Measurements from ENCODE around the gene PCDHGA4. TPM values are rescaled to one million over a fixed set of nuclear protein-coding genes. Genes with fewer than 3 reads are reported as not detected.
A peak's percentile ranks its signal among the peaks of the same experiment; 100 is the strongest.

Gene PCDHGA4
- total and polyA plus RNA-seq, 2 of the 13 experiments (the other 11 are each of a cell fraction or from before 2014, with no cell fraction given) = 0.49 to 0.58 TPM

DNA sequence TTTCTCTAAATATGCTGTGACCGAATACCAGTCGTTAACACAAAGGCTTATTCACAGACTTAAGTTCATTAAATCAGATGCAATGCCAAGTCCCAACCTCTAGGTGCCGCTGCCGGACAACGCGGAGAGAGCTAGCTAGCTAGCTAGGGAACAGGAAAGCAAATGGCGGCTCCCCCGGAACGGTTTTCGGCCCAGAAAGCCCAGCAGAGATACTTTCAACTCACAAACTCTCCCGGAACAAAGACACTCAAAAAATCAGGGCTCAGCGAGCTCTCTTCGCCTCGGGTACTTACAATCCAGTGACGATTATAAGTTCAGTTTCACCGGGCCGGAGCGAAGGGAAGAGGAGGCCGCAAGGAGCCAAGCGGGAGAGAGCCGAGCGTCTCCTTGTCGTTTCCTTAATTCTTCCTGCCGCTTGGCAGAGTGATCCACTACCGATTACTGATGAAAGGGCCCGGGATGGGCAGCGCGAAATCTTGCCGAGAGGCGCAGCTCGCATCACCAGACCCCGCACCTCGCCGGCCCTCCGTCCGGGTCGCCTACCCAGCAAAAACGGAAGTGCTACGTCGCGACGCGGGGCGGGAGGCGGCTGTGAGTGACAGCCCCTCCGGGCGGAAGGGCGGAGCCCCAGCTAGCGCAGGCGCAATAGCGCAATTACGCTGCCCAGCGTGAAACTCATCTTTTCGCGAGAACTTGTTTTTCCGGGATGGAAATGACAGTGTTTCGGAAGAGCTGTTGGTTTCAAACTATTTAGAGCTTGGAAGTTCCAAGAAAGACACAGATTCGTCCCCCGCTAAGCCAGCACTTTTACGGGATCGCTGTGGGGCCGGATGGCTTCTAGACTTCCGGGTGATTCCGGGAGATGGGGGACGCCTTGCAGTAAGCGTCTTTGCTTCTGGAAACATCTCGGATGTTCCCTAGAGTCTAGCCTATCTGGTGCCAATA is 34.3 kb upstream of the PCDHGA4 start, which contains the start of gene TAF7 (continued):
- TF ChIP-seq ZIK1 (CRISPR knock-in tag; IDR thresholded peaks at IDR 0.05; ENCODE audit: borderline replicate concordance, low read depth) = peak; percentile 17; the same call in 1 of the 2 replicates
- TF ChIP-seq ZNF615 (CRISPR knock-in tag; IDR thresholded peaks at IDR 0.05; ENCODE audit: borderline replicate concordance) = 0 out of 2 replicates have a peak, but pooled peaks have one; percentile 53
- TF ChIP-seq PAX8 (CRISPR knock-in tag; IDR thresholded peaks at IDR 0.05; ENCODE audit: borderline replicate concordance) = peak; percentile 93; the same call in 1 of the 2 replicates
- 0 out of 2 replicates have a peak, but pooled peaks have one; percentile 23 for TF ChIP-seq ZNF263 (CRISPR knock-in tag; IDR thresholded peaks at IDR 0.05)
- peak; percentile 70; the same call in 1 of the 2 replicates for TF ChIP-seq GATAD1 (CRISPR knock-in tag; IDR thresholded peaks at IDR 0.05)
- no peak for TF ChIP-seq HMGXB3 (CRISPR knock-in tag; IDR thresholded peaks at IDR 0.05; ENCODE audit: borderline replicate concordance)
- TF ChIP-seq ZBTB4 (CRISPR knock-in tag; IDR thresholded peaks at IDR 0.05; ENCODE audit: borderline replicate concordance) = peak; percentile 74; the same call in 1 of the 2 replicates
- TF ChIP-seq GPN1 (CRISPR knock-in tag; IDR thresholded peaks at IDR 0.05; ENCODE audit: borderline replicate concordance) = no peak
- TF ChIP-seq ZC3H13 (CRISPR knock-in tag; IDR thresholded peaks at IDR 0.05) = peak; percentile 77; the same call in 1 of the 2 replicates
- peak; percentile 80 for TF ChIP-seq ZNF543 (CRISPR knock-in tag; IDR thresholded peaks at IDR 0.05)
- peak; percentile 67; the same call in 1 of the 2 replicates for TF ChIP-seq RCOR2 (CRISPR knock-in tag; IDR thresholded peaks at IDR 0.05)
- TF ChIP-seq RXRA (CRISPR knock-in tag; IDR thresholded peaks at IDR 0.05) = peak; percentile 68
- no peak for TF ChIP-seq PLRG1 (conservative IDR thresholded peaks at IDR 0.05)
- TF ChIP-seq AHR (CRISPR knock-in tag; IDR thresholded peaks at IDR 0.05) = peak; percentile 83; the same call in 1 of the 2 replicates
- TF ChIP-seq FOSL2 (CRISPR knock-in tag; IDR thresholded peaks at IDR 0.05) = peak; percentile 42
- peak; percentile 74; the same call in 1 of the 2 replicates for TF ChIP-seq ZNF556 (CRISPR knock-in tag; IDR thresholded peaks at IDR 0.05; ENCODE audit: borderline replicate concordance)
- TF ChIP-seq NR3C1 (CRISPR knock-in tag; IDR thresholded peaks at IDR 0.05) = no peak
- no peak for TF ChIP-seq NR2F2 (IDR thresholded peaks at IDR 0.05; ENCODE audit: borderline replicate concordance, low read depth)
- TF ChIP-seq WIZ (CRISPR knock-in tag; IDR thresholded peaks at IDR 0.05) = 0 out of 2 replicates have a peak, but pooled peaks have one; percentile 30
- no peak for TF ChIP-seq NR2F1 (CRISPR knock-in tag; IDR thresholded peaks at IDR 0.05)
- TF ChIP-seq ZZZ3 (CRISPR knock-in tag; IDR thresholded peaks at IDR 0.05; ENCODE audit: borderline replicate concordance) = peak; percentile 75; the same call in 1 of the 2 replicates
- TF ChIP-seq ATF7 (IDR thresholded peaks at IDR 0.05) = no peak
- no peak for TF ChIP-seq ATF7 (CRISPR knock-in tag; IDR thresholded peaks at IDR 0.05)

Measured in HepG2 (cell line).